ENCODE measurements around the gene CHST9. TPM values are rescaled to one million over a fixed set of nuclear protein-coding genes. Genes with fewer than 3 reads are reported as not detected.

Gene CHST9
- total RNA-seq, 1 experiment from 2014 or later = 19.2 TPM

DNA sequence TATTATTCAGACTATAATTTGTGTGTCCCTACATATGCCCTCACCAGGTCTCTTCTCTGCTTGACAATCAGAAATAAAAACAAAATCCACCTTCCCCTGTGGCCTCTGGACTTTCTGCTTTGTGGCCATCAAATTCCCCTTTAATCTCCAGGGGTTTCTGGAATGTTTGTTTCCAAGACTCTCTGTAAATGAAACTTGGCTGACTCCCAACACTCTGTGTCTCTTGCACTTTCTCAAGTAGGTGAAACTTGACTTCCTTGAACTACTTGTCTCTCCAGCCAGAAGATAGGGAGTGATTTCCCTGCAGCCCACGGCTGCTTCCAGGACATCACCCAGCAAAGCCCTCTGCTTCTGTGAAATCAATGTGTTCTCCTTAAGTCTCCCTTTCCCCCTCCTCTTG is 265.5 kb downstream of the CHST9 start:
- POLR2A ChIA-PET = no interaction called here
- Mint-ChIP-seq H3K27ac (no peak overlapping the region), H3K27me3 (ENCODE audit: low read depth) (no peaks in the 10 kb centered on the region), H3K36me3 (peaks cover 11% of the 10 kb centered on the region), H3K4me1 (peaks cover 23% of the 10 kb centered on the region), H3K4me3 (no peak overlapping the region), H3K9me3 (no peaks in the 10 kb centered on the region)
- CTCF ChIA-PET = no interaction called here
- DNase-seq (ENCODE audit: low spot score) (no peak), ATAC-seq (no peak)
- TF ChIP-seq, protein P1, sequence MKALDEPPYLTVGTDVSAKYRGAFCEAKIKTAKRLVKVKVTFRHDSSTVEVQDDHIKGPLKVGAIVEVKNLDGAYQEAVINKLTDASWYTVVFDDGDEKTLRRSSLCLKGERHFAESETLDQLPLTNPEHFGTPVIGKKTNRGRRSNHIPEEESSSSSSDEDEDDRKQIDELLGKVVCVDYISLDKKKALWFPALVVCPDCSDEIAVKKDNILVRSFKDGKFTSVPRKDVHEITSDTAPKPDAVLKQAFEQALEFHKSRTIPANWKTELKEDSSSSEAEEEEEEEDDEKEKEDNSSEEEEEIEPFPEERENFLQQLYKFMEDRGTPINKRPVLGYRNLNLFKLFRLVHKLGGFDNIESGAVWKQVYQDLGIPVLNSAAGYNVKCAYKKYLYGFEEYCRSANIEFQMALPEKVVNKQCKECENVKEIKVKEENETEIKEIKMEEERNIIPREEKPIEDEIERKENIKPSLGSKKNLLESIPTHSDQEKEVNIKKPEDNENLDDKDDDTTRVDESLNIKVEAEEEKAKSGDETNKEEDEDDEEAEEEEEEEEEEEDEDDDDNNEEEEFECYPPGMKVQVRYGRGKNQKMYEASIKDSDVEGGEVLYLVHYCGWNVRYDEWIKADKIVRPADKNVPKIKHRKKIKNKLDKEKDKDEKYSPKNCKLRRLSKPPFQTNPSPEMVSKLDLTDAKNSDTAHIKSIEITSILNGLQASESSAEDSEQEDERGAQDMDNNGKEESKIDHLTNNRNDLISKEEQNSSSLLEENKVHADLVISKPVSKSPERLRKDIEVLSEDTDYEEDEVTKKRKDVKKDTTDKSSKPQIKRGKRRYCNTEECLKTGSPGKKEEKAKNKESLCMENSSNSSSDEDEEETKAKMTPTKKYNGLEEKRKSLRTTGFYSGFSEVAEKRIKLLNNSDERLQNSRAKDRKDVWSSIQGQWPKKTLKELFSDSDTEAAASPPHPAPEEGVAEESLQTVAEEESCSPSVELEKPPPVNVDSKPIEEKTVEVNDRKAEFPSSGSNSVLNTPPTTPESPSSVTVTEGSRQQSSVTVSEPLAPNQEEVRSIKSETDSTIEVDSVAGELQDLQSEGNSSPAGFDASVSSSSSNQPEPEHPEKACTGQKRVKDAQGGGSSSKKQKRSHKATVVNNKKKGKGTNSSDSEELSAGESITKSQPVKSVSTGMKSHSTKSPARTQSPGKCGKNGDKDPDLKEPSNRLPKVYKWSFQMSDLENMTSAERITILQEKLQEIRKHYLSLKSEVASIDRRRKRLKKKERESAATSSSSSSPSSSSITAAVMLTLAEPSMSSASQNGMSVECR (CRISPR knock-in tag; IDR thresholded peaks at IDR 0.05; ENCODE audit: borderline replicate concordance) = no peak
- no peak for TF ChIP-seq ZBTB21 (CRISPR knock-in tag; IDR thresholded peaks at IDR 0.05; ENCODE audit: borderline replicate concordance)
- TF ChIP-seq, protein P2, sequence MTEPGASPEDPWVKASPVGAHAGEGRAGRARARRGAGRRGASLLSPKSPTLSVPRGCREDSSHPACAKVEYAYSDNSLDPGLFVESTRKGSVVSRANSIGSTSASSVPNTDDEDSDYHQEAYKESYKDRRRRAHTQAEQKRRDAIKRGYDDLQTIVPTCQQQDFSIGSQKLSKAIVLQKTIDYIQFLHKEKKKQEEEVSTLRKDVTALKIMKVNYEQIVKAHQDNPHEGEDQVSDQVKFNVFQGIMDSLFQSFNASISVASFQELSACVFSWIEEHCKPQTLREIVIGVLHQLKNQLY (CRISPR knock-in tag; IDR thresholded peaks at IDR 0.05) = no peak
- TF ChIP-seq TCF7 (CRISPR knock-in tag; IDR thresholded peaks at IDR 0.05; ENCODE audit: low read depth) = no peak
- TF ChIP-seq NFYB (CRISPR knock-in tag; conservative IDR thresholded peaks at IDR 0.05; ENCODE audit: low read depth) = no peak
- TF ChIP-seq, protein P3, sequence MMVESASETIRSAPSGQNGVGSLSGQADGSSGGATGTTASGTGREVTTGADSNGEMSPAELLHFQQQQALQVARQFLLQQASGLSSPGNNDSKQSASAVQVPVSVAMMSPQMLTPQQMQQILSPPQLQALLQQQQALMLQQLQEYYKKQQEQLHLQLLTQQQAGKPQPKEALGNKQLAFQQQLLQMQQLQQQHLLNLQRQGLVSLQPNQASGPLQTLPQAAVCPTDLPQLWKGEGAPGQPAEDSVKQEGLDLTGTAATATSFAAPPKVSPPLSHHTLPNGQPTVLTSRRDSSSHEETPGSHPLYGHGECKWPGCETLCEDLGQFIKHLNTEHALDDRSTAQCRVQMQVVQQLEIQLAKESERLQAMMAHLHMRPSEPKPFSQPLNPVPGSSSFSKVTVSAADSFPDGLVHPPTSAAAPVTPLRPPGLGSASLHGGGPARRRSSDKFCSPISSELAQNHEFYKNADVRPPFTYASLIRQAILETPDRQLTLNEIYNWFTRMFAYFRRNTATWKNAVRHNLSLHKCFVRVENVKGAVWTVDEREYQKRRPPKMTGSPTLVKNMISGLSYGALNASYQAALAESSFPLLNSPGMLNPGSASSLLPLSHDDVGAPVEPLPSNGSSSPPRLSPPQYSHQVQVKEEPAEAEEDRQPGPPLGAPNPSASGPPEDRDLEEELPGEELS (CRISPR knock-in tag; IDR thresholded peaks at IDR 0.05) = no peak
- TF ChIP-seq GRHL2 (CRISPR knock-in tag; IDR thresholded peaks at IDR 0.05; ENCODE audit: insufficient replicate concordance, severe bottlenecking) = no peak
- no peak for TF ChIP-seq FOXJ3 (CRISPR knock-in tag; IDR thresholded peaks at IDR 0.05; ENCODE audit: borderline replicate concordance)
- no peak for TF ChIP-seq RELA (CRISPR knock-in tag; IDR thresholded peaks at IDR 0.05; ENCODE audit: borderline replicate concordance)
- no peak for TF ChIP-seq ZNF423 (CRISPR knock-in tag; IDR thresholded peaks at IDR 0.05)

DNA sequence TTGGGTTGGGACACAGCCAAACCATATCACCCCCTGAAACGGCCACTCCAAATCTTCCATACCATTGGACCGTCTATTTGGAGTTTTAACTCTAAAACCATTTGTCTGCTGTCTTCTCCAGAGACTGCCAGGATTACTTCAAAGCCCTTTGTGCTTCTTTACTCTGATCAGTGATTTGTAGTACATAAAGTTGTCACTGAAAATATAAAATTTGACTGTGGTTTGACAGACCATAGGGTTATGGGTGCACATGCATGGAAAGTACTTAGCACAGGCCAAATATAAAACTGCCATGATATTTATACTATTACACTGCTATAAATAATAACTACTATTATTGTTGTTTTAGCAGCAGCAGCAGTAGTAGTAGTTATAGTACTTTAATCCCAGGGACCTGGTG is 265.9 kb downstream of the CHST9 start:
- Mint-ChIP-seq H3K36me3 (peaks cover 11% of the 10 kb centered on the region), H3K4me3 (no peak overlapping the region), H3K27ac (no peak overlapping the region), H3K27me3 (ENCODE audit: low read depth) (no peaks in the 10 kb centered on the region), H3K9me3 (no peaks in the 10 kb centered on the region), H3K4me1 (peaks cover 23% of the 10 kb centered on the region)
- TF ChIP-seq, protein P4, sequence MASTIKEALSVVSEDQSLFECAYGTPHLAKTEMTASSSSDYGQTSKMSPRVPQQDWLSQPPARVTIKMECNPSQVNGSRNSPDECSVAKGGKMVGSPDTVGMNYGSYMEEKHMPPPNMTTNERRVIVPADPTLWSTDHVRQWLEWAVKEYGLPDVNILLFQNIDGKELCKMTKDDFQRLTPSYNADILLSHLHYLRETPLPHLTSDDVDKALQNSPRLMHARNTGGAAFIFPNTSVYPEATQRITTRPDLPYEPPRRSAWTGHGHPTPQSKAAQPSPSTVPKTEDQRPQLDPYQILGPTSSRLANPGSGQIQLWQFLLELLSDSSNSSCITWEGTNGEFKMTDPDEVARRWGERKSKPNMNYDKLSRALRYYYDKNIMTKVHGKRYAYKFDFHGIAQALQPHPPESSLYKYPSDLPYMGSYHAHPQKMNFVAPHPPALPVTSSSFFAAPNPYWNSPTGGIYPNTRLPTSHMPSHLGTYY (CRISPR knock-in tag; IDR thresholded peaks at IDR 0.05) = no peak
- no peak for TF ChIP-seq GRHL2 (CRISPR knock-in tag; IDR thresholded peaks at IDR 0.05; ENCODE audit: insufficient replicate concordance, severe bottlenecking)
- TF ChIP-seq, protein P5, sequence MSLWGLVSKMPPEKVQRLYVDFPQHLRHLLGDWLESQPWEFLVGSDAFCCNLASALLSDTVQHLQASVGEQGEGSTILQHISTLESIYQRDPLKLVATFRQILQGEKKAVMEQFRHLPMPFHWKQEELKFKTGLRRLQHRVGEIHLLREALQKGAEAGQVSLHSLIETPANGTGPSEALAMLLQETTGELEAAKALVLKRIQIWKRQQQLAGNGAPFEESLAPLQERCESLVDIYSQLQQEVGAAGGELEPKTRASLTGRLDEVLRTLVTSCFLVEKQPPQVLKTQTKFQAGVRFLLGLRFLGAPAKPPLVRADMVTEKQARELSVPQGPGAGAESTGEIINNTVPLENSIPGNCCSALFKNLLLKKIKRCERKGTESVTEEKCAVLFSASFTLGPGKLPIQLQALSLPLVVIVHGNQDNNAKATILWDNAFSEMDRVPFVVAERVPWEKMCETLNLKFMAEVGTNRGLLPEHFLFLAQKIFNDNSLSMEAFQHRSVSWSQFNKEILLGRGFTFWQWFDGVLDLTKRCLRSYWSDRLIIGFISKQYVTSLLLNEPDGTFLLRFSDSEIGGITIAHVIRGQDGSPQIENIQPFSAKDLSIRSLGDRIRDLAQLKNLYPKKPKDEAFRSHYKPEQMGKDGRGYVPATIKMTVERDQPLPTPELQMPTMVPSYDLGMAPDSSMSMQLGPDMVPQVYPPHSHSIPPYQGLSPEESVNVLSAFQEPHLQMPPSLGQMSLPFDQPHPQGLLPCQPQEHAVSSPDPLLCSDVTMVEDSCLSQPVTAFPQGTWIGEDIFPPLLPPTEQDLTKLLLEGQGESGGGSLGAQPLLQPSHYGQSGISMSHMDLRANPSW (CRISPR knock-in tag; conservative IDR thresholded peaks at IDR 0.05; ENCODE audit: low read depth) = no peak
- TF ChIP-seq NR2C2 (CRISPR knock-in tag; IDR thresholded peaks at IDR 0.05) = no peak
- CTCF ChIA-PET = no interaction called here
- ATAC-seq = no peak
- POLR2A ChIA-PET = no interaction called here
- DNase-seq (ENCODE audit: low spot score) = no peak

Measured in WTC11 (cell line).